SH-SY5Y (cell line): ENCODE results near the gene NDUFC2.

Experiments
- GATA2 ChIP-seq: IDR thresholded peaks from 2 replicates; pipeline ENCODE4 v1.6.1; 2011; ENCODE audit warnings: mild to moderate bottlenecking, low read depth, low read length
- GATA3 ChIP-seq: IDR thresholded peaks from 2 replicates; pipeline ENCODE4 v1.6.1; 2011; ENCODE audit warnings: low read depth, mild to moderate bottlenecking, low read length, moderate library complexity

- TF ChIP-seq GATA2 (no peak), GATA3 (no peak)
Observed at GRCh38 chr11:78066471-78066870, 13.2 kb downstream of the NDUFC2 start.
